Prostate gland (tissue), 2 donors: Measurements from ENCODE around the gene OTUD1.

ENCODE experiments used
- POLR2A ChIP-seq: fragments of 450-650 bp; IDR thresholded peaks from one replicate; pipeline ENCODE4 v1.6.1; 2016; ENCODE audit warnings: antibody characterized with exemption, mild to moderate bottlenecking
- POLR2AphosphoS5 ChIP-seq: sonication (generic); formaldehyde crosslinking; IDR thresholded peaks from one replicate; pipeline ENCODE4 v1.6.1; 2017; ENCODE audit warnings: antibody characterized with exemption
- TF ChIP-seq, protein P1 (sequence below), 4 experiments: fragments of 200-600 bp in 2 of 4; fragments of 450-650 bp in 2 of 4; sonication (generic) in 2 of 4; IDR thresholded peaks; 1 replicate in 3 of 4; 2 replicates in 1 of 4; pipeline ENCODE4 v1.5.1; 2016 to 2019; ENCODE audit warnings: antibody characterized with exemption in 4 of 4, mild to moderate bottlenecking in 2 of 4, moderate library complexity in 2 of 4

DNA sequence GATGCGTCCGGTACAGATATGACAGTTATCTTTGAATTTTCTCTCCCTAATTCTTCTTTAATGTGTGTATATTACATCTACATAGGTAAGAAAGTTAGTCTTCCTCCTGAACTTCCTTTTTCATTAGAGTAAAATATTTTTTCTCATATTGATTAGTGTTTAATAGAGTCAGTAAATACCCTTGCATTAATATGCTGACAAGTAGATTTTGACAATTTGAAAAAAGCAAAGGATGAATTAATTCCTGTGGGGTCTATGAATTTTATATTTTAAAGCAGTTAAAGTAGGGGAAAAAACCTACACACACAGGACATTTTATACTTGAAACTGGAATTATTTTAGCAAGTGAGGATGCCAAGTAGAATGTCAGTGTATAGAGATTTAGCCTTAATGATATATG is 9.4 kb downstream of the OTUD1 start:
- TF ChIP-seq POLR2AphosphoS5 = no peak
- TF ChIP-seq, protein P1, sequence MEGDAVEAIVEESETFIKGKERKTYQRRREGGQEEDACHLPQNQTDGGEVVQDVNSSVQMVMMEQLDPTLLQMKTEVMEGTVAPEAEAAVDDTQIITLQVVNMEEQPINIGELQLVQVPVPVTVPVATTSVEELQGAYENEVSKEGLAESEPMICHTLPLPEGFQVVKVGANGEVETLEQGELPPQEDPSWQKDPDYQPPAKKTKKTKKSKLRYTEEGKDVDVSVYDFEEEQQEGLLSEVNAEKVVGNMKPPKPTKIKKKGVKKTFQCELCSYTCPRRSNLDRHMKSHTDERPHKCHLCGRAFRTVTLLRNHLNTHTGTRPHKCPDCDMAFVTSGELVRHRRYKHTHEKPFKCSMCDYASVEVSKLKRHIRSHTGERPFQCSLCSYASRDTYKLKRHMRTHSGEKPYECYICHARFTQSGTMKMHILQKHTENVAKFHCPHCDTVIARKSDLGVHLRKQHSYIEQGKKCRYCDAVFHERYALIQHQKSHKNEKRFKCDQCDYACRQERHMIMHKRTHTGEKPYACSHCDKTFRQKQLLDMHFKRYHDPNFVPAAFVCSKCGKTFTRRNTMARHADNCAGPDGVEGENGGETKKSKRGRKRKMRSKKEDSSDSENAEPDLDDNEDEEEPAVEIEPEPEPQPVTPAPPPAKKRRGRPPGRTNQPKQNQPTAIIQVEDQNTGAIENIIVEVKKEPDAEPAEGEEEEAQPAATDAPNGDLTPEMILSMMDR (IDR thresholded peaks at IDR 0.05) = no peak
- no peak for TF ChIP-seq POLR2A
